Type B pancreatic cell (in vitro differentiated cells): ENCODE measurements around the gene ARID5A. TPM values are rescaled to one million over a fixed set of nuclear protein-coding genes. Genes with fewer than 3 reads are reported as not detected.
A peak's percentile ranks its signal among the peaks of the same experiment; 100 is the strongest.

Experiments
- DNase-seq: peaks from one replicate; pipeline ENCODE4 v3.0.0; 2021; ENCODE audit warnings: mixed read lengths; ENCODE audit not compliant: unreplicated experiment; ENCODE audit errors: extremely low spot score
- H3K27ac Mint-ChIP-seq: 2 replicates; pipeline ENCODE4 v1.8.0; 2021; ENCODE audit warnings: mild to moderate bottlenecking, mixed read lengths
- H3K27me3 Mint-ChIP-seq: 2 replicates; pipeline ENCODE4 v1.8.0; 2021; ENCODE audit warnings: mixed read lengths
- H3K36me3 Mint-ChIP-seq: 2 replicates; pipeline ENCODE4 v1.8.0; 2021; ENCODE audit warnings: mixed read lengths
- H3K4me1 Mint-ChIP-seq: one replicate; pipeline ENCODE4 v1.8.0; 2021; ENCODE audit warnings: mixed read lengths; ENCODE audit not compliant: unreplicated experiment
- H3K4me3 Mint-ChIP-seq: 2 replicates; pipeline ENCODE4 v1.8.0; 2021; ENCODE audit warnings: mild to moderate bottlenecking, mixed read lengths
- H3K9me3 Mint-ChIP-seq: 2 replicates; pipeline ENCODE4 v1.8.0; 2021; ENCODE audit warnings: mixed read lengths
- total RNA-seq: library from RNA; stranded (reverse); gene quantifications from 2 replicates; pipeline ENCODE4 v1.2.1, GENCODE V29; 2021; ENCODE audit warnings: low replicate concordance
- TF ChIP-seq, protein P1 (sequence below): fragments of 200-600 bp; sonication (generic); conservative IDR thresholded peaks from 2 replicates; pipeline ENCODE4 v1.5.0; 2021; ENCODE audit warnings: antibody characterized with exemption, mild to moderate bottlenecking

ARID5A gene
- total RNA-seq, 1 donor from 2014 or later: 11.9 TPM

GRCh38 chr2:96522304-96523203 is 14.0 kb upstream of the ARID5A start:
- TF ChIP-seq, protein P1, sequence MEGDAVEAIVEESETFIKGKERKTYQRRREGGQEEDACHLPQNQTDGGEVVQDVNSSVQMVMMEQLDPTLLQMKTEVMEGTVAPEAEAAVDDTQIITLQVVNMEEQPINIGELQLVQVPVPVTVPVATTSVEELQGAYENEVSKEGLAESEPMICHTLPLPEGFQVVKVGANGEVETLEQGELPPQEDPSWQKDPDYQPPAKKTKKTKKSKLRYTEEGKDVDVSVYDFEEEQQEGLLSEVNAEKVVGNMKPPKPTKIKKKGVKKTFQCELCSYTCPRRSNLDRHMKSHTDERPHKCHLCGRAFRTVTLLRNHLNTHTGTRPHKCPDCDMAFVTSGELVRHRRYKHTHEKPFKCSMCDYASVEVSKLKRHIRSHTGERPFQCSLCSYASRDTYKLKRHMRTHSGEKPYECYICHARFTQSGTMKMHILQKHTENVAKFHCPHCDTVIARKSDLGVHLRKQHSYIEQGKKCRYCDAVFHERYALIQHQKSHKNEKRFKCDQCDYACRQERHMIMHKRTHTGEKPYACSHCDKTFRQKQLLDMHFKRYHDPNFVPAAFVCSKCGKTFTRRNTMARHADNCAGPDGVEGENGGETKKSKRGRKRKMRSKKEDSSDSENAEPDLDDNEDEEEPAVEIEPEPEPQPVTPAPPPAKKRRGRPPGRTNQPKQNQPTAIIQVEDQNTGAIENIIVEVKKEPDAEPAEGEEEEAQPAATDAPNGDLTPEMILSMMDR: no peak
- peaks cover 5% of the 10 kb centered on the region for H3K9me3 Mint-ChIP-seq
- peaks cover 14% of the 10 kb centered on the region for H3K4me1 Mint-ChIP-seq
- no peak overlapping the region for H3K4me3 Mint-ChIP-seq
- H3K27me3 Mint-ChIP-seq: peaks cover 24% of the 10 kb centered on the region
- DNase-seq: no peak
- H3K27ac Mint-ChIP-seq: no peak overlapping the region
- no peaks in the 10 kb centered on the region for H3K36me3 Mint-ChIP-seq

DNA sequence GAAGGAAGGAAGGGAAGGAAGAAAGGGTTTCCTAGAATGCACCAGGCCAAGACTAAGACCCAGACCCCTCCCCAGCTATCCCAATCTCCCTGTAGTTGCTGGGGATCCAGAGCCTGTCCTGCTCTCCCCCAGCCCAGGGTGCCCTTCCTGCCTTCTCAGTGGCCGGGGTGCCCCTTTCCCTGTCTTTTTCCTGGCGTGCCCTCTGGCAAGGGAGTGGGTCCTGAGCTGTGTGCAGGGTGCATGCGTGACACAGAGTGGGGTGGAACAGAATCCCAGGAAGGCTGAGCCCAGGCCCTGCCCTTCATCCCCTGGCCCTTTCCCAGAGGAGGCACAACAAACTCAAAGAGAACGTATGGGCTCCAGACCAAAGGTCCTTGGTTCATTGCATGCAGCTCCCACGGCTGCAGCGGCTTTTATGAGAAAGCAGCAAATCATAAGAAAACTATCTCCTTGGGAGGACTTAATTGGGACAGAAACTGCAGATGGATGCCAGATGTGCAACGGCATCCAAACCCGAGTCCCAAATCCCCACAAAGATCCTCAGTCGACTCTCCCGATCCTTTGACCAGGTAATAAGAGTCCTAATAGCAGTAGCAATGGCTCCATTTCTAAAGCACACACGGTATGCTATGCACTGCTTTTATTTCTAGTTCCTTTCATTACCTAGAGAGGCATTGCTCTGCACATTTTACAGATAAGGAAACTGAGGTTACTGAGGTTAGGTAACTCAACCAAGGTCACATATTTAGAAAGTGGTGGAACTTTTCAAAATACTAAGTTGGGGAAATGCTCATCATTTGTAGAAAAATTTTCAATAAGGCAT is 12.7 kb upstream of the ARID5A start:
- TF ChIP-seq, protein P1: no peak
- no peak overlapping the region for H3K4me3 Mint-ChIP-seq
- H3K27ac Mint-ChIP-seq: no peak overlapping the region
- no peaks in the 10 kb centered on the region for H3K9me3 Mint-ChIP-seq
- DNase-seq: peak; percentile 47
- H3K36me3 Mint-ChIP-seq: no peaks in the 10 kb centered on the region
- peaks cover 19% of the 10 kb centered on the region for H3K4me1 Mint-ChIP-seq
- H3K27me3 Mint-ChIP-seq: peaks cover 28% of the 10 kb centered on the region

DNA sequence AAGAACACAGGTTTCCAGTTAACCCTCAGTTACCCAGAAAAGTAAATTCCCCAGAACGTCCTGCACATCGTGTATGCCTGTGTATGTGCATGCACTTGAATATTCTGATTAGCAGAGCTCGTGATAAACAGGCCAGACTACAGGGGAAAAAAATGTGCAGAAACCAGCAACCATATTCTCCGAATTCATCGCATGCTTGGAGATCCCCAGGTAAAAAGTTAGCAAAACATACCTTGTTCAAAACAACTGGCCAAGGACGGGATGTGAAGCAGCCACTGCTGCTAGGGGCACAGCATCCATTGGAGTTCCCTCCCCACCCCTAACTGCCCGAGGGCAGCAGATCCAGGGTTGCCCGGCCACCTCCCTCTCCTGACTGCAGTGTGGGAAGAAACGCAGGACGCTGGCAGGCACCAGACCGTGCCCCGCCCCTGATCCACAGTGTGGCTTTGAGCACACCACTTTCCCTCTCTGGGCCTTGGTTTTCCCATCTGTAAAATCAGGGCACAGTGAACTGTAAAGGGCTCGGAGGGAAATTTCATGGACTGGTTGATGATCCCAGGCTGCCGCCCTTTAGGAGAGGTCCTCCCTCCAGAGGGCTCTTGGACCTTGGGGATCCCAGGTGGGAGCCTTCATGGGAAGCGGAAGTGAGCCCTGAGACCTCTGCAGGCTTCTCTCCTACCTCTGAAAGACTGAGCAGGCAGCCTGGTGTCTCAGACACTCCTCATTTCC is 11.9 kb upstream of the ARID5A start:
- DNase-seq: peak; percentile 57
- Mint-ChIP-seq H3K4me1 (peaks cover 19% of the 10 kb centered on the region), H3K36me3 (no peaks in the 10 kb centered on the region), H3K27ac (no peak overlapping the region), H3K9me3 (no peaks in the 10 kb centered on the region), H3K27me3 (peaks cover 32% of the 10 kb centered on the region), H3K4me3 (no peak overlapping the region)
- TF ChIP-seq, protein P1: no peak

DNA sequence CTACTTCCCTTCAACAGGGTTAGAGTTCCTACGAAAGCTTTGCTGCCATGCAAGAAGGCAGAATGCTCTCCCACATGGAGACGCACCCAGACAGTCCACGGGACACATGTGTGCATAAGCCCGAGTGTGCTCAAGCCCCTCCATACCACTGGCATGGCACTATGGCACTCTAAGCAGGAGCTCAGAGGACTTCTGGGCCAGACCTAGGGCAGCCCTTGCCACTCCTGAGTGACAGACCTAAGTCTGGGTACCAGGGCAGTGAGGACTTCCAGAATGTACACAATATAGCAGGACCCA is 11.4 kb upstream of the ARID5A start:
- TF ChIP-seq, protein P1: no peak
- DNase-seq: no peak
- Mint-ChIP-seq H3K9me3 (no peaks in the 10 kb centered on the region), H3K36me3 (no peaks in the 10 kb centered on the region), H3K4me1 (peaks cover 19% of the 10 kb centered on the region), H3K27me3 (peaks cover 35% of the 10 kb centered on the region), H3K4me3 (no peak overlapping the region), H3K27ac (no peak overlapping the region)

GRCh38 chr2:96526101-96526591 is 10.4 kb upstream of the ARID5A start:
- peaks cover 19% of the 10 kb centered on the region for H3K4me1 Mint-ChIP-seq
- no peaks in the 10 kb centered on the region for H3K9me3 Mint-ChIP-seq
- H3K27me3 Mint-ChIP-seq: peaks cover 35% of the 10 kb centered on the region
- H3K27ac Mint-ChIP-seq: no peak overlapping the region
- H3K36me3 Mint-ChIP-seq: no peaks in the 10 kb centered on the region
- TF ChIP-seq, protein P1: no peak
- DNase-seq: no peak
- H3K4me3 Mint-ChIP-seq: no peak overlapping the region
